ENCODE data around the gene MARVELD1.

The MARVELD1 gene

GRCh38 chr10:97724341-97724941 lies 10.9 kb downstream of the MARVELD1 start:
- DNase-seq = no peak

GRCh38 chr10:97726636-97727178 lies 13.2 kb downstream of the MARVELD1 start:
- DNase-seq = no peak

GRCh38 chr10:97729014-97729413 lies 15.5 kb downstream of the MARVELD1 start:
- DNase-seq = no peak

GRCh38 chr10:97731346-97732051 lies 18.0 kb downstream of the MARVELD1 start:
- peak; percentile 60 for DNase-seq

GRCh38 chr10:97732052-97732359 lies 18.5 kb downstream of the MARVELD1 start:
- DNase-seq = no peak

GRCh38 chr10:97733256-97733655 lies 19.7 kb downstream of the MARVELD1 start:
- no peak for DNase-seq

- DNase-seq = no peak
These were observed 20.5 kb downstream of the MARVELD1 start for GRCh38 chr10:97734021-97734420.

- DNase-seq = no peak
These were observed 22.9 kb downstream of the MARVELD1 start for GRCh38 chr10:97736403-97736901.

- DNase-seq = peak; percentile 84
These were observed 23.6 kb downstream of the MARVELD1 start, which contains the start of gene ZFYVE27 for GRCh38 chr10:97736902-97737769. Gene ZFYVE27, plus strand, starts transcription at chr10:97737128. Its CDS starts 1,350 bp downstream, at chr10:97738478.

- no peak for DNase-seq
These were observed 24.3 kb downstream of the MARVELD1 start for GRCh38 chr10:97737770-97738265.

GRCh38 chr10:97738616-97739015 lies 25.1 kb downstream of the MARVELD1 start:
- no peak for DNase-seq

- DNase-seq = no peak
These were observed 27.1 kb downstream of the MARVELD1 start for GRCh38 chr10:97740613-97741012.

GRCh38 chr10:97743169-97743943 lies 29.8 kb downstream of the MARVELD1 start:
- no peak for DNase-seq

- no peak for DNase-seq
These were observed 31.0 kb downstream of the MARVELD1 start for GRCh38 chr10:97744405-97745035.

- DNase-seq = no peak
These were observed 34.0 kb downstream of the MARVELD1 start for GRCh38 chr10:97747573-97747972.

GRCh38 chr10:97748116-97748515 lies 34.6 kb downstream of the MARVELD1 start:
- no peak for DNase-seq

- no peak for DNase-seq
These were observed 39.4 kb downstream of the MARVELD1 start for GRCh38 chr10:97752956-97753355.

GRCh38 chr10:97754726-97755125 lies 41.2 kb downstream of the MARVELD1 start:
- no peak for DNase-seq

GRCh38 chr10:97755718-97756117 lies 42.2 kb downstream of the MARVELD1 start:
- DNase-seq = no peak

GRCh38 chr10:97757471-97757870 lies 43.9 kb downstream of the MARVELD1 start:
- no peak for DNase-seq

- DNase-seq = peak; percentile 21
These were observed 45.8 kb downstream of the MARVELD1 start for GRCh38 chr10:97759158-97759887.
